ENCODE data around the gene GMPR2.
"Not testable (repeated sequence)": the region's sequence is repeated elsewhere in the genome, so short reads cannot be mapped to it uniquely, and the experiment has no call there.

The GMPR2 gene

DNA sequence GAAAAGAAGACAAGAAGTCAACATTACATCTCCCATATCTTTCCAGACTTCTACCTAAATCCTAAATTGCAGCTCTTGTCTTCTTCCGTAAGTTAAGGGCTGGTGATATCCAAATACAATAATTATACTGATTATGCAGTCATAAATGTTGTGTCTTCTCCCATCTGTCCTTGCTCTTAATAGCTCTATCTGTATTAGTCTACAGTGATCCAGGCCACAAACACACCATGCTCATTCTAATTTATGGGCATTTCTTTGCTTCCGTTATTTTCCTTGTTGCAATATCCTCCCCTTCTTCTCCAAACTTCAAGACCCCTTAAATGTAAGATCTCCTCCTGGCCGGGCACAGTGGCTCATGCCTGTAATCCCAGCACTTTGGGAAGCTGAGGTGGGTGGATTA, 13.2 kb upstream of the GMPR2 start:
- H3K36me3 ChIP-seq (ENCODE audit: control insufficient read depth, insufficient read depth, low read length), result no peaks in the 10 kb centered on the region
- no peak overlapping the region for H3K4me2 ChIP-seq (ENCODE audit: low read length)
- H3K4me1 ChIP-seq, result peaks cover 3% of the 10 kb centered on the region
- H3K27ac ChIP-seq, result no peak overlapping the region
- no peak overlapping the region for H2AFZ ChIP-seq
- no peaks in the 10 kb centered on the region for H3K27me3 ChIP-seq (ENCODE audit: control insufficient read depth, insufficient read depth, low read length)
- H3K9ac ChIP-seq, result no peak overlapping the region
- H3K9me3 ChIP-seq (ENCODE audit: control insufficient read depth, low read length), result no peaks in the 10 kb centered on the region
- TF ChIP-seq, protein P1, sequence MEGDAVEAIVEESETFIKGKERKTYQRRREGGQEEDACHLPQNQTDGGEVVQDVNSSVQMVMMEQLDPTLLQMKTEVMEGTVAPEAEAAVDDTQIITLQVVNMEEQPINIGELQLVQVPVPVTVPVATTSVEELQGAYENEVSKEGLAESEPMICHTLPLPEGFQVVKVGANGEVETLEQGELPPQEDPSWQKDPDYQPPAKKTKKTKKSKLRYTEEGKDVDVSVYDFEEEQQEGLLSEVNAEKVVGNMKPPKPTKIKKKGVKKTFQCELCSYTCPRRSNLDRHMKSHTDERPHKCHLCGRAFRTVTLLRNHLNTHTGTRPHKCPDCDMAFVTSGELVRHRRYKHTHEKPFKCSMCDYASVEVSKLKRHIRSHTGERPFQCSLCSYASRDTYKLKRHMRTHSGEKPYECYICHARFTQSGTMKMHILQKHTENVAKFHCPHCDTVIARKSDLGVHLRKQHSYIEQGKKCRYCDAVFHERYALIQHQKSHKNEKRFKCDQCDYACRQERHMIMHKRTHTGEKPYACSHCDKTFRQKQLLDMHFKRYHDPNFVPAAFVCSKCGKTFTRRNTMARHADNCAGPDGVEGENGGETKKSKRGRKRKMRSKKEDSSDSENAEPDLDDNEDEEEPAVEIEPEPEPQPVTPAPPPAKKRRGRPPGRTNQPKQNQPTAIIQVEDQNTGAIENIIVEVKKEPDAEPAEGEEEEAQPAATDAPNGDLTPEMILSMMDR (IDR thresholded peaks at IDR 0.05), result no peak
- H3K4me3 ChIP-seq (ENCODE audit: low read depth, low read length), result no peak overlapping the region
- peaks cover 37% of the 10 kb centered on the region for H3K79me2 ChIP-seq

DNA sequence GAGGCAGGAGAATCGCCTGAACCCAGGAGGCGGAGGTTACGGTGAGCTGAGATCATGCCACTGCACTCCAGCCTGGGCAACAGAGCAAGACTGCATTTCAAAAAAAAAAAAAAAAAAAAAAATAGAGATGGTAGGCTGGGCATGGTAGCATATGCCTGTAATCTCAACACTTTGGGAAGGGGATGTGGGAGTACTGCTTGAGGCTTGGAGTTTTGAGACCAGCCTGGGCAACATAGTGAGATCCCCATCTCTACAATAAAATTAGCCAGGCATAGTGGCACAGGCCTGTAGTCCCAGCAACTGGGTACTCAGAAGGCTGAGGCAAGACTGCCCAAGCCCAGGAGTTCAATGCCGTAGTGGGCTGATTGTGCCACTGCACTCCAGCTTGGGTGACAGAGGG, 9.7 kb upstream of the GMPR2 start:
- H3K9me3 ChIP-seq (ENCODE audit: control insufficient read depth, low read length); H3K36me3 ChIP-seq (ENCODE audit: control insufficient read depth, insufficient read depth, low read length): not testable (repeated sequence)

DNA sequence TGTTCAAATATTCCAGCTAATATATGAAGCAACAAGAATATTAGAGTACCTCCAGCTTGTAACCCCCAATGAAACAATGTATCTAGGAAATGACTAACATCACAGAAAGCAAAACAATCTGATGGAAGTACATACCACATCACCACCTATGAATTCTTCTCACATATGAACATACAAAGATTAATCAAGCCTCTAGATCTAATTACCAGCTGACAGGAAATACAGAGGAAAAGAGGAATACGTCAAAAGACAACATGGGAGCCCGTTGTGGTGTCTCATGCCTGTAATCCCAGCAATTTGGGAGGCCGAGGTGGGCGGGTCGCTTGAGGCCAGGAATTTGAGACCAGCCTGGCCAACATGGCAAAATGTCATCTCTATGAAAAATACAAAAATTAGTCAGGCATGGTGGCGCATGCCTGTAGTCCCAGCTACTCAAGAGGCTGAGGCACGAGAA, 8.1 kb upstream of the GMPR2 start:
- H3K27me3 ChIP-seq (ENCODE audit: control insufficient read depth, insufficient read depth, low read length), result no peaks in the 10 kb centered on the region
- H2AFZ ChIP-seq, result no peak overlapping the region
- no peak overlapping the region for H3K9ac ChIP-seq
- H3K36me3 ChIP-seq (ENCODE audit: control insufficient read depth, insufficient read depth, low read length), result no peaks in the 10 kb centered on the region
- no peaks in the 10 kb centered on the region for H3K4me1 ChIP-seq
- peaks cover 47% of the 10 kb centered on the region for H3K79me2 ChIP-seq
- TF ChIP-seq, protein P1 (IDR thresholded peaks at IDR 0.05), result no peak
- no peak overlapping the region for H3K4me2 ChIP-seq (ENCODE audit: low read length)
- H3K4me3 ChIP-seq (ENCODE audit: low read depth, low read length), result no peak overlapping the region
- no peak overlapping the region for H3K27ac ChIP-seq
- H3K9me3 ChIP-seq (ENCODE audit: control insufficient read depth, low read length), result no peaks in the 10 kb centered on the region

More for the DNA sequence above, 9.7 kb upstream of the GMPR2 start:
- H3K4me1 ChIP-seq; H3K27ac ChIP-seq; H2AFZ ChIP-seq; H3K4me2 ChIP-seq (ENCODE audit: low read length); H3K4me3 ChIP-seq (ENCODE audit: low read depth, low read length); H3K9ac ChIP-seq; H3K27me3 ChIP-seq (ENCODE audit: control insufficient read depth, insufficient read depth, low read length): not testable (repeated sequence)
- peaks cover 55% of the 10 kb centered on the region for H3K79me2 ChIP-seq

DNA sequence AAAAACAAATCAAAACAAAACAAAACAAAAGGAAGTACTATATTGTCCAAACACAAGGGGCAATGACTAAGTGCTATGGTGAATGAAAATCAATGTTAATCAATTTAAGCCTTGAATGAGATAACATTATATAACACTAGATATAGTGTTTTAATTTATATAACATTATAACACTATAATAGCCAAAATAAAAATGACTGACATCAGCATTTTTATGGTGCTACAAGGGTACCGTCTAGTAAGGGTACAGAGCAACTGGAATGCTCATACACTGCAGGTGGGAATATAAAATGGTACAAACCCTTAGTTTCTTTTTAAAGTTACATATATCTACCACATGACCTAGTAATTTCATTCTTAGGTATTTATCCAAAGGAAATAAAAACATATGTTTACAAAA, 6.3 kb upstream of the GMPR2 start:
- no peak overlapping the region for H3K4me2 ChIP-seq (ENCODE audit: low read length)
- H3K79me2 ChIP-seq, result peaks cover 40% of the 10 kb centered on the region
- H2AFZ ChIP-seq, result no peak overlapping the region
- H3K36me3 ChIP-seq (ENCODE audit: control insufficient read depth, insufficient read depth, low read length), result no peaks in the 10 kb centered on the region
- peaks cover 4% of the 10 kb centered on the region for H3K4me1 ChIP-seq
- TF ChIP-seq, protein P1 (IDR thresholded peaks at IDR 0.05), result no peak
- no peaks in the 10 kb centered on the region for H3K27me3 ChIP-seq (ENCODE audit: control insufficient read depth, insufficient read depth, low read length)
- no peak overlapping the region for H3K9ac ChIP-seq
- H3K9me3 ChIP-seq (ENCODE audit: control insufficient read depth, low read length), result no peaks in the 10 kb centered on the region
- H3K4me3 ChIP-seq (ENCODE audit: low read depth, low read length), result no peak overlapping the region
- no peak overlapping the region for H3K27ac ChIP-seq

DNA sequence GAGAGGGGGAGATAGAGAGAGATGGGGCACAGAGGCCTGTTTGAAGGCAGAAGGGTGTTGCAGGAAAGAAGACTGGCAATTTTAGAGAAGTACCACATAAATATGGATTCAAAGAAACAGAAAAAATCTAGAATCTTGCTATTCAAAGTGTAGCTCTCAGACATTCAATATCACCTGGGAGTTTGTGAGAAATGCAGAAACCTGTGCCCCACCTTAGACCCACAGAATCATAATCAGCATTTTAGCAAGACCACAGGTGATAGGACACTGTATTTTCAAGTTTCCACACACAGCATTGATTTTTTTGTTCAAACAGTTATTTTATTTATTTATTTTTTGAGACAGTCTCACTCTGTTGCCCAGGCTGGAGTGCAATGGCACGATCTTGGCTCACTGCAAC, 3.8 kb upstream of the GMPR2 start:
- Histone ChIP-seq H3K9me3 (ENCODE audit: control insufficient read depth, low read length) (no peaks in the 10 kb centered on the region), H3K9ac (no peak overlapping the region), H3K27ac (no peak overlapping the region), H3K4me3 (ENCODE audit: low read depth, low read length) (no peak overlapping the region), H2AFZ (no peak overlapping the region), H3K79me2 (peaks cover 34% of the 10 kb centered on the region), H3K4me1 (peaks cover 15% of the 10 kb centered on the region), H3K27me3 (ENCODE audit: control insufficient read depth, insufficient read depth, low read length) (no peaks in the 10 kb centered on the region), H3K4me2 (ENCODE audit: low read length) (no peak overlapping the region), H3K36me3 (ENCODE audit: control insufficient read depth, insufficient read depth, low read length) (no peaks in the 10 kb centered on the region)
- TF ChIP-seq, protein P1 (IDR thresholded peaks at IDR 0.05), result no peak

All from parathyroid adenoma (tissue), 2 donors.